ENCODE results near the gene ANKRD61. TPM values are rescaled to one million over a fixed set of nuclear protein-coding genes. Genes with fewer than 3 reads are reported as not detected.
"Not testable (repeated sequence)": the region's sequence is repeated elsewhere in the genome, so short reads cannot be mapped to it uniquely, and the experiment has no call there.

Gene ANKRD61
- total RNA-seq, 2 donors from 2014 or later = not detected

GRCh38 chr7:6074612-6075380 lies 43.6 kb downstream of the ANKRD61 start:
- H3K27ac Mint-ChIP-seq = no peak overlapping the region
- H3K4me3 Mint-ChIP-seq = no peak overlapping the region
- 90 to 92% methylated on average over 8 of the region's 9 CpGs for WGBS, 2 experiments (ENCODE audit: insufficient coverage in 1 of 2, insufficient read length in 1 of 2)
- H3K9me3 Mint-ChIP-seq = no peaks in the 10 kb centered on the region
- H3K27me3 ChIP-seq (ENCODE audit: control insufficient read depth, insufficient read depth, low read length, poor library complexity, severe bottlenecking) = no peaks in the 10 kb centered on the region
- H3K27me3 Mint-ChIP-seq (ENCODE audit: insufficient read depth) = no peaks in the 10 kb centered on the region
- no peak overlapping the region for H3K4me3 ChIP-seq (ENCODE audit: low read length)
- no peaks in the 10 kb centered on the region for H3K36me3 ChIP-seq (ENCODE audit: control insufficient read depth, insufficient read depth, low read length)
- no peak overlapping the region for H3K9ac ChIP-seq (ENCODE audit: extremely low read depth, low read length, poor library complexity, severe bottlenecking)
- H3K4me1 Mint-ChIP-seq = no peaks in the 10 kb centered on the region
- no peak for TF ChIP-seq CTCF (conservative IDR thresholded peaks at IDR 0.05)
- H3K27ac ChIP-seq (ENCODE audit: low read depth, low read length) = no peak overlapping the region
- H3K36me3 Mint-ChIP-seq (ENCODE audit: low read depth) = no peaks in the 10 kb centered on the region
- no peaks in the 10 kb centered on the region for H3K4me1 ChIP-seq (ENCODE audit: control insufficient read depth, insufficient read depth, low read length)
- no peaks in the 10 kb centered on the region for H3K9me3 ChIP-seq (ENCODE audit: control insufficient read depth, low read length)
- DNase-seq = no peak

- H3K4me1 ChIP-seq (ENCODE audit: control insufficient read depth, insufficient read depth, low read length) = no peaks in the 10 kb centered on the region
- H3K9ac ChIP-seq (ENCODE audit: extremely low read depth, low read length, poor library complexity, severe bottlenecking) = no peak overlapping the region
- no peak overlapping the region for H3K27ac Mint-ChIP-seq
- H3K4me1 Mint-ChIP-seq = no peaks in the 10 kb centered on the region
- no peaks in the 10 kb centered on the region for H3K36me3 ChIP-seq (ENCODE audit: control insufficient read depth, insufficient read depth, low read length)
- H3K4me3 ChIP-seq (ENCODE audit: low read length) = no peak overlapping the region
- no peaks in the 10 kb centered on the region for H3K27me3 Mint-ChIP-seq (ENCODE audit: insufficient read depth)
- H3K4me3 Mint-ChIP-seq = no peak overlapping the region
- H3K36me3 Mint-ChIP-seq (ENCODE audit: low read depth) = no peaks in the 10 kb centered on the region
- no peak overlapping the region for H3K27ac ChIP-seq (ENCODE audit: low read depth, low read length)
- no peaks in the 10 kb centered on the region for H3K9me3 ChIP-seq (ENCODE audit: control insufficient read depth, low read length)
- no peaks in the 10 kb centered on the region for H3K27me3 ChIP-seq (ENCODE audit: control insufficient read depth, insufficient read depth, low read length, poor library complexity, severe bottlenecking)
- TF ChIP-seq CTCF (conservative IDR thresholded peaks at IDR 0.05) = no peak
- 90 to 98% methylated on average over 2 to 3 of the region's 3 CpGs for WGBS, 2 experiments (ENCODE audit: insufficient coverage in 1 of 2, insufficient read length in 1 of 2)
- no peaks in the 10 kb centered on the region for H3K9me3 Mint-ChIP-seq
- DNase-seq = no peak
These were observed 47.4 kb downstream of the ANKRD61 start for GRCh38 chr7:6078548-6078947.

GRCh38 chr7:6083047-6083446 lies 51.9 kb downstream of the ANKRD61 start:
- not testable (repeated sequence) for H3K27me3 ChIP-seq (ENCODE audit: control insufficient read depth, insufficient read depth, low read length, poor library complexity, severe bottlenecking); H3K4me1 ChIP-seq (ENCODE audit: control insufficient read depth, insufficient read depth, low read length); H3K27ac ChIP-seq (ENCODE audit: low read depth, low read length); H3K27ac Mint-ChIP-seq; H3K9me3 ChIP-seq (ENCODE audit: control insufficient read depth, low read length); H3K9me3 Mint-ChIP-seq; DNase-seq; H3K4me3 Mint-ChIP-seq; H3K36me3 ChIP-seq (ENCODE audit: control insufficient read depth, insufficient read depth, low read length); H3K4me3 ChIP-seq (ENCODE audit: low read length); H3K4me1 Mint-ChIP-seq; H3K36me3 Mint-ChIP-seq (ENCODE audit: low read depth); H3K9ac ChIP-seq (ENCODE audit: extremely low read depth, low read length, poor library complexity, severe bottlenecking)
- WGBS, 2 experiments (ENCODE audit: insufficient coverage in 1 of 2, insufficient read length in 1 of 2) = 92 to 97% methylated on average over 2 to 4 of the region's 6 CpGs
- H3K27me3 Mint-ChIP-seq (ENCODE audit: insufficient read depth) = peaks cover 31% of the 10 kb centered on the region

Other genes with a start within 250 kb of the ANKRD61 start
- 10 to 100 TPM; 39.5 to 44.1 TPM for gene RNF216, start 249.7 kb upstream of the ANKRD61 start, total RNA-seq
- not detected for gene OCM, start 150.6 kb upstream of the ANKRD61 start, total RNA-seq
- 100 to 1,000 TPM; 121 to 138 TPM for gene CCZ1, start 132.6 kb upstream of the ANKRD61 start, total RNA-seq
- gene RSPH10B, start 60.7 kb upstream of the ANKRD61 start, total RNA-seq = under 1 TPM; 0.73 to 0.75 TPM
- 10 to 100 TPM; 19.6 to 22.1 TPM for gene PMS2, start 22.3 kb upstream of the ANKRD61 start, total RNA-seq
- 10 to 100 TPM; 48.6 to 60.1 TPM for gene AIMP2, start 22.1 kb upstream of the ANKRD61 start, total RNA-seq
- 100 to 1,000 TPM; 106 to 116 TPM for gene EIF2AK1, start 27.8 kb downstream of the ANKRD61 start, total RNA-seq
- 10 to 100 TPM; 17.8 to 23.2 TPM for gene USP42, start 73.6 kb downstream of the ANKRD61 start, total RNA-seq
- 10 to 100 TPM; 10.6 to 10.8 TPM for gene CYTH3, start 241.2 kb downstream of the ANKRD61 start, total RNA-seq

All from endodermal cell (in vitro differentiated cells).